Ishikawa (cell line): ENCODE measurements around the gene SEC16A.

ENCODE experiments used
- CEBPB ChIP-seq: IDR thresholded peaks from 2 replicates; pipeline ENCODE4 v1.6.1; 2012
- CREB1 ChIP-seq: IDR thresholded peaks from 2 replicates; pipeline ENCODE4 v1.6.1; 2012; ENCODE audit warnings: low read depth
- EGR1 ChIP-seq: IDR thresholded peaks from 2 replicates; pipeline ENCODE4 v1.6.1; 2012
- EP300 ChIP-seq: IDR thresholded peaks from 2 replicates; pipeline ENCODE4 v1.6.1; 2012; ENCODE audit warnings: borderline replicate concordance
- FOXM1 ChIP-seq: IDR thresholded peaks from 2 replicates; pipeline ENCODE4 v1.6.1; 2012; ENCODE audit warnings: low read depth, borderline replicate concordance
- NFIC ChIP-seq: IDR thresholded peaks from 2 replicates; pipeline ENCODE4 v1.6.1; 2012
- RAD21 ChIP-seq: IDR thresholded peaks from 2 replicates; pipeline ENCODE4 v1.6.1; 2012; ENCODE audit warnings: low read depth
- TAF1 ChIP-seq: IDR thresholded peaks from 2 replicates; pipeline ENCODE4 v1.6.1; 2012; ENCODE audit warnings: low read depth, mild to moderate bottlenecking
- TCF12 ChIP-seq: IDR thresholded peaks from 2 replicates; pipeline ENCODE4 v1.6.1; 2012; ENCODE audit warnings: low read depth
- TEAD4 ChIP-seq: IDR thresholded peaks from 2 replicates; pipeline ENCODE4 v1.6.1; 2012
- USF1 ChIP-seq: IDR thresholded peaks from 2 replicates; pipeline ENCODE4 v1.6.1; 2012
- ZBTB7A ChIP-seq: IDR thresholded peaks from 2 replicates; pipeline ENCODE4 v1.6.1; 2012; ENCODE audit warnings: low read depth
- TF ChIP-seq, protein P1 (sequence below): IDR thresholded peaks from 2 replicates; pipeline ENCODE4 v1.6.1; 2012
- TF ChIP-seq, protein P2 (sequence below): IDR thresholded peaks from 2 replicates; pipeline ENCODE4 v1.6.1; 2012; ENCODE audit warnings: low read depth, mild to moderate bottlenecking

SEC16A gene

GRCh38 chr9:136512651-136513071 lies 29.8 kb upstream of the SEC16A start:
- TF ChIP-seq, protein P1, sequence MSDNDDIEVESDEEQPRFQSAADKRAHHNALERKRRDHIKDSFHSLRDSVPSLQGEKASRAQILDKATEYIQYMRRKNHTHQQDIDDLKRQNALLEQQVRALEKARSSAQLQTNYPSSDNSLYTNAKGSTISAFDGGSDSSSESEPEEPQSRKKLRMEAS, result no peak
- TF ChIP-seq NFIC, result no peak
- TF ChIP-seq ZBTB7A, result no peak
- TF ChIP-seq, protein P2, sequence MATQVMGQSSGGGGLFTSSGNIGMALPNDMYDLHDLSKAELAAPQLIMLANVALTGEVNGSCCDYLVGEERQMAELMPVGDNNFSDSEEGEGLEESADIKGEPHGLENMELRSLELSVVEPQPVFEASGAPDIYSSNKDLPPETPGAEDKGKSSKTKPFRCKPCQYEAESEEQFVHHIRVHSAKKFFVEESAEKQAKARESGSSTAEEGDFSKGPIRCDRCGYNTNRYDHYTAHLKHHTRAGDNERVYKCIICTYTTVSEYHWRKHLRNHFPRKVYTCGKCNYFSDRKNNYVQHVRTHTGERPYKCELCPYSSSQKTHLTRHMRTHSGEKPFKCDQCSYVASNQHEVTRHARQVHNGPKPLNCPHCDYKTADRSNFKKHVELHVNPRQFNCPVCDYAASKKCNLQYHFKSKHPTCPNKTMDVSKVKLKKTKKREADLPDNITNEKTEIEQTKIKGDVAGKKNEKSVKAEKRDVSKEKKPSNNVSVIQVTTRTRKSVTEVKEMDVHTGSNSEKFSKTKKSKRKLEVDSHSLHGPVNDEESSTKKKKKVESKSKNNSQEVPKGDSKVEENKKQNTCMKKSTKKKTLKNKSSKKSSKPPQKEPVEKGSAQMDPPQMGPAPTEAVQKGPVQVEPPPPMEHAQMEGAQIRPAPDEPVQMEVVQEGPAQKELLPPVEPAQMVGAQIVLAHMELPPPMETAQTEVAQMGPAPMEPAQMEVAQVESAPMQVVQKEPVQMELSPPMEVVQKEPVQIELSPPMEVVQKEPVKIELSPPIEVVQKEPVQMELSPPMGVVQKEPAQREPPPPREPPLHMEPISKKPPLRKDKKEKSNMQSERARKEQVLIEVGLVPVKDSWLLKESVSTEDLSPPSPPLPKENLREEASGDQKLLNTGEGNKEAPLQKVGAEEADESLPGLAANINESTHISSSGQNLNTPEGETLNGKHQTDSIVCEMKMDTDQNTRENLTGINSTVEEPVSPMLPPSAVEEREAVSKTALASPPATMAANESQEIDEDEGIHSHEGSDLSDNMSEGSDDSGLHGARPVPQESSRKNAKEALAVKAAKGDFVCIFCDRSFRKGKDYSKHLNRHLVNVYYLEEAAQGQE, result no peak
- TF ChIP-seq FOXM1, result no peak
- TF ChIP-seq TAF1, result no peak

DNA sequence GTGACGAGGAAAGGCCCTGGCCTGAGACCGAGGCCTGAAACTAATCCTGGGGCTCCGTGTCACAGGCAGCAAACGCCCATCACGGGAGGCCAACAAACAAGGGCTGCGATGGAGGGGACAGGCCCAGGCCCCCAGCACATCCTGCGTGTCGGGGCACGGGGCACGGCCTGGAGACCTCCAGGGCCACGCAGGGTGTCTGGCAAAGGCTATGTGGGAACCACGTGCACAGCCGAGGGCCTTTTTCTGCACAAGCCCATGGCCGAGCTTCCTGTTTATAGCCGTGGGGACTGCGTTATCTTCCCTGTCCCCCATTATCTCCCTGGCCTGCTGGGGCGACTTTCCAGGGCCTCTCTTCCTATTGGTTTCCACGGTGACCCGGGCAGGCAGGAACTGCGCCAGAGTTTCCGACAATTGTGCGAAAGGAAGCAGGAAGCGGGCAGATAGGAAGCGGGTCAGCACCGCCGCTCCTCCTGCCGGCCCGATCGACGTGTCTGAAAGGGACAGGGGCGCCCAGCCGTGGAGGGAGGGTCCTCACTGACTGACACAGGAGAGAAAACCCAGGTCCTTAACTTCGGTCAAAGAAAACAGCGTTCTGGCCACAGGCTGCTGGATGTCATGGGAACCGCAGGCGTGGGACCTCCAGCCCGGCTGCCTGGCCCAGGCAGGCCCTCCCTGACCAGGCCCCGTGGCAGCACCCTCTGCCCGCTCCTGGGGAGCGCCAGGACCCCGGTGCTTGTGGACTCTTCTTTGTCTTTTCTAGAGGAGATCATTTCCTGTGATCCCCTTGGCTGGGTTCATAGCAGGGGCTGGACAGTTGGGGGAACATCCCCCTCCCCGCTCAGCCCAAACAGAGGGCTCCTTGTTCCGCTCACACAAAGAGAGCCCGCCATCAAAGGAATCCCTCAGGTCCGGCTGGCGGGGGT lies 29.1 kb upstream of the SEC16A start:
- TF ChIP-seq ZBTB7A, result no peak
- TF ChIP-seq USF1, result no peak
- TF ChIP-seq RAD21, result no peak
- no peak for TF ChIP-seq NFIC
- no peak for TF ChIP-seq EP300
- TF ChIP-seq, protein P2, result no peak
- TF ChIP-seq CREB1, result no peak

DNA sequence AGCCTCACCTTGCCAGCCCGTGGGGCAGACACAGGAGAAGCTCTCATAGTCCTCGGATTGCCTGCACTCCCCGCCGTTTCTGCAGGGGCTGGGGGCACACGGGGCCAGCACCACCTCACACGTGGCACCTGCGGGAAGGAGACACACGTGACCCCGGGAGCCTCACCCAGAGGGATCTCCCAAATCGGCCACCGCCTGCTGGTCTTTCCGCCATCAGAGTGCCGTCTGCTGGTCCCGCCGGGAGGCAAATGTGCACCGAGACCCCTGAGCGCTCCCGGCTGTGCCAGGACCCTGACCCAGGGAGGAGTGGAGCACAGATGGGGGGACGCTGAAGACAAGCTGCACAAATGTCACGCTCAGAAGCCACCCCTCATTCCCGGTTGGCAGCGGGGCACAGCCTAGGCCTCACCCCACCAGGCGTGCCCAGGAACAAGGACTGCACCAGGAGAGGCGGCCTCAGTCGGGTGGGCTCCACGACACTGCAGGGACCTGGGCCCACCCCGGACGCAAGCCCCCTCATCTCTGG lies 28.4 kb upstream of the SEC16A start:
- TF ChIP-seq, protein P1, result no peak
- TF ChIP-seq, protein P2, result no peak
- no peak for TF ChIP-seq CREB1
- no peak for TF ChIP-seq CEBPB
- TF ChIP-seq RAD21, result no peak

DNA sequence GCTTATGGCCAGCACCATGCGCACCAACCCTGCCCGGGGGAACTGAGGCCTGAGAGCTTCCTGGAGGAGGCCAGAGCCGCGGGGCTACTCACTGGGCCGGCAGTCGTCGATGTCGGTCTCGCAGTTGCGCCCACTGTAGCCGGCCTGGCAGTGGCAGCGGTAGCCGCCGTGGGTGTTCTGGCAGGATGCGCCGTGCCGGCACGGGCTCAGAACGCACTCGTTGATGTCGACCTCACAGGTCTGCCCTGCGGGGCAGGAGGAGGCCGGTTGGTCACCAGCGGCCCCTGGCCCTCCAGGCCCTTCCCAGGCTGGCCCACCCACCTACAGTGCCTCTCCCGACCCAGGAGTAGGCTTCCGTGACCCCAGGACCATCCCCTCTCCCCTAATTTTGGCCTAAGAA lies 27.7 kb upstream of the SEC16A start:
- no peak for TF ChIP-seq FOXM1
- TF ChIP-seq EP300, result no peak
- TF ChIP-seq NFIC, result no peak
- TF ChIP-seq, protein P2, result no peak
- no peak for TF ChIP-seq TCF12
- TF ChIP-seq CREB1, result no peak
- no peak for TF ChIP-seq CEBPB
- no peak for TF ChIP-seq TEAD4
- TF ChIP-seq USF1, result no peak
- no peak for TF ChIP-seq EGR1
